ENCODE results near the gene CPLX1.
"Not testable (repeated sequence)": the region's sequence is repeated elsewhere in the genome, so short reads cannot be mapped to it uniquely, and the experiment has no call there.

The CPLX1 gene

GRCh38 chr4:757111-757510 lies 68.8 kb downstream of the CPLX1 start:
- DNase-seq (ENCODE audit: low read depth, low spot score): no peak

DNA sequence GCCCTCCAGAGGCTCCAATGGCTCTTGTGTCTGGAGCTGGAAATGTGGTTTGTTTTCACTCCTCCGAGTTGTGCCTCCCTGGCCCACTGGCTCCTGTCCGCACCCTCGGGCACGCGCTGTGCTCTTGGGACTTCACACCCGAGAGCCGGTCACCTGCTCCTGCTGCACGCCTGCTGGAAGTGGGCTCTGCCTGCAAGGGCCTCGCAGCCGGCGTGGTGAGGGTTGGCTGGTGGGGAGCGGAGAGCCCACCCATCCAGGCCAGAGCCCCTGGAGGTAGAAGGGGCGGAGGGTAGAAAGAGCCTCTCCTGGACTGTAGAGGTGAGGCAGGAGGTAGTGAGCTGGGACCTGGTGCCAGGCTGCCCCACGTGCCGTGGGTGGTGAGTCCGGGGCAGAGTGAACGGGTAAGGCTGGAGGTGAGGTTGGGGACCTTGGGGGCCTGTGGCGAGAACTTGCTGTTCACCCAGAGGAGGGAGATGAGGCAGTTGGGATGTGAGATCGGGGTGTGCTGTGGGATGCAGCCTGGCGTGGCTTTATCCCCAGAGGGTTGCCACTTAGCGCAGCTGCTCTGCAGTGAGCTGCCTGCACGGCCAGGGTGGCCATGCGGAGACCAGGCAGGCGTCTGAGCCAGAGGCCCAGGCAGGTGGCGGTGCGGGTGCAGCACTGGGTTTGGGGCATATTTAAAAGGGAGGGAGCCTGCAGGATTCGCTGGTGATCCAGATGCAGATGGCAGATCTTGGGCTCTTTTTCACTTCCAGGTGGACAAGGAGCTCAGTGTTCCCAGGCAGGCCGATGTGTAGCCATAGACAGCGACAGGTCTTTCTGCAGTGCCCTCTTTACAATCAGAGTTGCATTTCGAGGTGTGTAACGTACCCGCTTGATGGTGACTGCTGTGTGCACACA lies 71.5 kb downstream of the CPLX1 start:
- DNase-seq (ENCODE audit: low read depth, low spot score): no peak

GRCh38 chr4:753186-753585 lies 72.7 kb downstream of the CPLX1 start:
- DNase-seq (ENCODE audit: low read depth, low spot score): not testable (repeated sequence)

GRCh38 chr4:752196-752861 lies 73.6 kb downstream of the CPLX1 start:
- no peak for DNase-seq (ENCODE audit: low read depth, low spot score)

GRCh38 chr4:751676-752075 lies 74.3 kb downstream of the CPLX1 start:
- no peak for DNase-seq (ENCODE audit: low read depth, low spot score)

DNA sequence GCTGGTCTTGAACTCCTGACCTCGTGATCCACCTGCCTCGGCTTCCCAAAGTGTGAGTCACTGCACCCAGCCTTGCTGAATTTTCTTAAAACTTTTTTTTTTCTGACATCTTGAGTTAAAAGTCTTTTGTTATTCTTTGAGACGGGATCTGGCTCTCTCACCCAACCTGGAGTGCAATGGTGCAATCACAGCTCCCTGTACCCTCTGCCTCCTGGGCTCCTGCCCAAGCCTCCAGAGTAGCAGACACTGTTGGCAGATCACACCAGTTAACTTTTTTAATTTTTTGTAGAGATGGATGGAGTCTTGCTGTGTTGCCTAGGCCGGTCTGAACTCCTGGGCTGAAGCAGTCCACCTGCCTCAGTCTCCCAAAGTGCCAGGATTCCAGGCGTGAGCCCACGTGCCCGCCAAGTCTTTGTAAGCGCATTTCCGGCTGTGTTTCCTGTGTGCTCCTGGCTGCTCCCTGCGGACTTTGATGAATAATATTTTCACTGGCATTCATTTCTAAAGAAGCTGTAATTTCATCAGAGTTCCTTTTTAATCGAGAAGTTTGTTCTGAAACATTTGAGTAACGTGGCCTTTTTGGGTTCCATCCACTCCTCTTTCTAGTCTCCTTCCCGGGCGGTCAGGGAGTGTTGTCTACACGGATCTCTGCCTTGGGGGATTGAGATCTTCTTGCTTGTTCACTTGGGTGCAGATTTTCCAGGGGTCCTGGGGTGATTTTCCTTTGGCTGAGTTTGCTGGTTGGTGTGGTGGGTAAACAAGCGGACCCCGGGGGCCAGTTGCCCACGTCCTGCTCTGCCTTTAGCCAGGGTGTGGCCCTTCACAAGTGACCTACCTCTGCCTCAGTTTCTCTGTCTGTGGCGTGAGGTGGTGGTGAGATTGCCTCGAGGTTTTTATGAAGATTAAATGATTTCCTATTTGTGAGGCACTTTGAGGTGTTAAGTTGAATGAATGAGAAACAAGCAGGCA lies 75.9 kb downstream of the CPLX1 start:
- no peak for DNase-seq (ENCODE audit: low read depth, low spot score)

DNA sequence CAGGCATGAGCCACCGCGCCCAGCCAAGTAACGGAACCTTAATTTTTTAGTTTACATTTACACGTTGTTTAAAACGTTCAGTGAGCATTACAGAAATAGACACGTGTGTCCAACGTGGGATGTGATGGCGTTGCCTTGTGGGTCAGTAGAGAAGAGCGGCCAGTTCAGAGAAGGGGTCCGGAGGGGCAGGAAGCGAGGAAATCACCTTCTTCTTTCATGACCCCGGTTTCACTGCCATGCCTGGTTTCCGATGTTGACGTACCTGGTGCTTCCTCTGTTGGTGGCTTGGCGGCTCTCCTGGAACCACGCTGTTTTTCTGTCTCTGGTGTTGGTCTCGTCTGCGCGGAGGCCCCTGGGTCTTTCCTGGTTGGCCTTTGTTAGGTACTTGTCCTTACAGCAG lies 77.5 kb downstream of the CPLX1 start:
- no peak for DNase-seq (ENCODE audit: low read depth, low spot score)

DNA sequence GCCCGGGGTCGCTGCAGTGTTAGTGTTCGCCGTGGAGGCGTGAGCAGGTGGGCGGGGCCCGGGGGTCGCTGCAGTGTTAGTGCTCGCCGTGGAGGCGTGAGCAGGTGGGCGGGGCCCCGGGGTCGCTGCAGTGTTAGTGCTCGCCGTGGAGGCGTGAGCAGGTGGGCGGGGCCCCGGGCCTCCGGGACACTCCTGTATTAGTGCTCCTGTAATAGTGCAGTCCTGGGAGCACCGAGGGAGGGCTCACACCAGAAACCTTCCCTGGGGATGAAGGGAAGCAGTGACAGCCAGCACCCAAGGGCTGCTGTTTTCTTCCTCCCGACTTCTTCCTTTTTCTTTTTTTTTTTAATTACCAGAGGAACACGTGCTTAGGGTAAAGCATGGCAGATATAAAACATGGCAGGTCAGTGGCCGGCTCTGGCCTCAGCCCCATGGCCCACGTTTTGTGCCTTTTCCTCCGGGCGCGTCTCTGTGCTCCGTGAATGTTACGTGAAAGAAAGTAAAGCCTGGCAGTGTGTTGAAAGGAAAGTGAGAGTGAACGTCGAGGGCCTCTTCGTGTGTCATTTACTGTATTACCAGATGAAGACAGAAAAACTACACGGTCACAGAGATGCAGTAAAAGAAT lies 78.3 kb downstream of the CPLX1 start:
- no peak for DNase-seq (ENCODE audit: low read depth, low spot score)

DNA sequence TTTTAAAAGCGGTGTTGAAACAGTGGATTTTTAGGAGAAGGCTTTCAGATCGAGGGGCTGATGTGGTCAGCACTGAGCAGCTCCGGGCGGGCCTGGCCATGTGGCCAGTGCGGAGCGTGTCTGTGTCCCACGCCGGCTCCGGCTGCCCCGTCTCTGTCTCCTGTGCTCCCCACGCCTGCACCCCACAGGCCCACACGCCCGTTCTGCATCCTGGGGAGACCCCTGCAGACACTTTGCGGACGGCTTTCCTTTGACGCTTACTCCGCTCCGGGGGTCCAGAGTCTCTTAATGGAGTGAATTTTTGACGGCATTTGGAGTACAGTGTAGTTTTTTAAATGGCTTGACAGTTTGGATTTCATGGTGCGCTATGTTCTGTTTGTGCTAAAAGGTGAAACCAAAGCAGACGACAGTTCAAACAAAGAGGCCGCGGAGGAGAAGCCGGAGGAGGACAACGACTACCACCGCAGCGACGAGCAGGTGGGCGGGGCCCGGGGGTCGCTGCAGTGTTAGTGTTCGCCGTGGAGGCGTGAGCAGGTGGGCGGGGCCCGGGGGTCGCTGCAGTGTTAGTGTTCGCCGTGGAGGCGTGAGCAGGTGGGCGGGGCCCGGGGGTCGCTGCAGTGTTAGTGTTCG lies 81.6 kb downstream of the CPLX1 start:
- no peak for DNase-seq (ENCODE audit: low read depth, low spot score)

- DNase-seq (ENCODE audit: low read depth, low spot score): no peak
These were observed 82.3 kb downstream of the CPLX1 start for GRCh38 chr4:743463-744211.

DNA sequence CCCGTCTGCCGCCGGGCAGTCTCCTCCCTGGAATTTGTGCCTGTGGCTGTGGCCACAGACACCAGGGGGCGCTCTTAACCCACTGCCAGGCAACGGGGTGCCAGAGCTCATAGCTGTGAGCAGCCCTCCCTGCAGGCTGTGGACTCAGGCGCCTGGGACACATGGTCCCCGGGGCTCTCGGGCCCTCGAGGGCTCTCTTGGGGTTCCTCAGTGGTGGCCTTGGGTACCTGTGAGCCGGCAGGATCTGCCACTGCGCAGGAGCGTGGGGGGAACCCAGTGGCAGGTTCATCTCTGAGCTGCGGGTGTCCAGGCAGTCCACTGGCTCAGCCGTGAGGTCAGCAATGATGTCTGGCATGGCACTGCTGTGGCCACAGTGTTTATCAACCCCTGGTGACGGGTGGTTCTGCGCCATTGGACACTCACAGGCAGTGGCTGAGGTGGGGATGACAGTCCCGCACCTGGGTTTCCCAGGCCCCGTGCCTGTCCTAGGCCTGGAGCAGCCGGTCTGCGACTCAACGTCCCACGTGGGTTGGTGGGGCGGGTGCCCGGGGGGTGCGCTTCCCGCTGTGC lies 83.1 kb downstream of the CPLX1 start:
- DNase-seq (ENCODE audit: low read depth, low spot score): no peak

GRCh38 chr4:742096-742741 lies 83.7 kb downstream of the CPLX1 start:
- DNase-seq (ENCODE audit: low read depth, low spot score): no peak

GRCh38 chr4:740656-741282 lies 85.2 kb downstream of the CPLX1 start:
- no peak for DNase-seq (ENCODE audit: low read depth, low spot score)

DNA sequence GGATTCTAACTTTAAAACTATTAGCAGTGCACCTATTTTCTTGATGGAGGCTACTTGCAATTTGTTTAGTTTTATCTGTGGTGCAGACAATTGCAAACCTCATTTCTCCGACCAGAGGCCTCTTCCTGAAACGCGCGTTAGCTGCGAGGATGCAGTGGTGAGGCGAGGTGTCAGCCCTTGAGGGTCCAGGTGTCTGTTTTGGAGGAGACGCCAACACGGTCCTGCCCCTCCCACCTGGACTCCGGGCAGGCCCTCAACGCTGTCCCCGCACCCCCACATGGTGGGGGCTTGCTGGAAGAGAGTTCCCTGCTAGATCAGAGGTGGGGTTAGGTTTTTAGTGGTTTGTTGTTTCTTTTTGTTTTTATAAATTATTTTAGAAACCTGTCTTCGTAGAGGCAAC lies 85.9 kb downstream of the CPLX1 start:
- DNase-seq (ENCODE audit: low read depth, low spot score): no peak

GRCh38 chr4:739569-739968 lies 86.4 kb downstream of the CPLX1 start:
- no peak for DNase-seq (ENCODE audit: low read depth, low spot score)

DNA sequence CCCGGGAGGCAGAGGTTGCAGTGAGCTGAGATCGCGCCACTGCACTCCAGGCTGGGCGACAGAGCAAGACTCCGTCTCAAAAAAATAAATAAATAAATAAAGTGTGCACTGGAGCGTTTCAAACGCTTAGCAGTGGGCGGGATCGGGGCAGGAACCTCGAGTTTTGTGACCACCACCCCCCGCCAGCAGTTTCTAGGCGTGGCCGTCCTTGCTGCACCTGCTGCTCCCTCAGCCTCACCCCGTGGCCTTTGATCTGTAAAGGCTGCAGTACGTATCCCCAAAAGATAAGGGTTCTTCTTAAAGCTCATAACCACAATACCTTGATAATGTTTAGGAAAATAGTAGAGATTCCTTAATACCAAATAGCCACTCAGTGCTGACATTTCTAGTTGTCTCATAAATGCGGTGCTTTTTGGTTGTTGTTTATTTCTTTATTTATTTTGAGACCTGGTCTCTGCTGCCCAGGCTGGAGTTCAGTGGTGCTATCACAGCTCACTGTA lies 87.1 kb downstream of the CPLX1 start:
- no peak for DNase-seq (ENCODE audit: low read depth, low spot score)

DNA sequence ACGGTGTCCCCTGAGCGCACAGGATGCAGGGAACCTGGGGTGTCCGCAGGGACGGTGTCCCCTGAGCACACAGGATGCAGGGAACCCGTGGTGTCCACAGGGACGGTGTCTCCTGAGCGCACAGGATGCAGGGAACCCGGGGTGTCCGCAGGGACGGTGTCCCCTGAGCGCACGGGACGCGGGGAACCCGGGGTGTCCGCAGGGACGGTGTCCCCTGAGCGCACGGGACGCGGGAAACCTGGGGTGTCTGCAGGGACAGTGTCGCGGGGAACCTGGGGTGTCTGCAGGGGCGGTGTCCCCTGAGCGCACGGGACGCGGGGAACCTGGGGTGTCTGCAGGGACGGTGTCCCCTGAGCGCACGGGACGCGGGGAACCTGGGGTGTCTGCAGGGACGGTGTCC lies 89.4 kb downstream of the CPLX1 start:
- not testable (repeated sequence) for DNase-seq (ENCODE audit: low read depth, low spot score)

DNA sequence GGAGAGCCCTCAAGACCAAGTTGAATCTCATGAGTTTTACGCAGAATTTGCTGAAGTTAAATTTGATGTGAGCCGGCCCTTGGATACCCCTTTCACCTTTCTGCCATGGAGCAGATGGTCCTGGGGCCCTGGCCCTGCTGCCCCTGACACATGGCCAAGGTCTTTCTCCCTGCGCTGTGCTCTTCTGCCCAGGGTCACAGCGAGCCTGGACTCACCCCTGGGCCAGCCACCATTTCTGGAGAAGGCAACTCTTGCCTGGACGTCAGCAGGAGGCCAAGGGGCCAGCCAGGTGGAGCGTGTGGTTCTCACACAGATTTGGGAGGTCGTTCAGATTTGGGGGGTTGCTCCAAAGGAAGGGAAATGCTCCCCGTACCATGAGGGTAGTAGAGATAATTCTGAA lies 90.3 kb downstream of the CPLX1 start:
- no peak for DNase-seq (ENCODE audit: low read depth, low spot score)
